Activated T-cell treated with anti-CD3 and anti-CD28 coated beads, Interleukin-2, amount 50 U/mL, for 72 hours (primary cell): ENCODE results near the gene KIRREL3. TPM values are rescaled to one million over a fixed set of nuclear protein-coding genes. Genes with fewer than 3 reads are reported as not detected.

Experiments
- ATAC-seq, 2 donors: fragments of 150-1000 bp; cut with Tn5 transposase; replicated peaks in 1 of 2; 2 replicates each; pipeline ENCODE4 v1.10.0; 2021; ENCODE audit warnings: moderate library complexity in 2 of 2, mild to moderate bottlenecking in 1 of 2
- DNase-seq, 2 donors: peaks; one replicate each; pipeline ENCODE4 v3.0.0; 2021 to 2022; ENCODE audit warnings: mixed read lengths in 1 of 2
- H3K27ac Mint-ChIP-seq: one replicate; pipeline ENCODE4 v1.8.0; 2022; ENCODE audit warnings: mild to moderate bottlenecking, moderate library complexity, mixed read lengths
- H3K27me3 Mint-ChIP-seq: one replicate; pipeline ENCODE4 v1.8.0; 2022; ENCODE audit warnings: low read depth, mixed read lengths
- H3K36me3 Mint-ChIP-seq, 2 donors: one replicate each; pipeline ENCODE4 v1.8.0; 2022; ENCODE audit warnings: mixed read lengths in 2 of 2, mild to moderate bottlenecking in 1 of 2; ENCODE audit not compliant: insufficient read depth in 2 of 2
- H3K4me1 Mint-ChIP-seq: one replicate; pipeline ENCODE4 v1.8.0; 2022; ENCODE audit warnings: low read depth, mixed read lengths
- H3K4me3 Mint-ChIP-seq, 2 donors: one replicate each; pipeline ENCODE4 v1.8.0; 2022; ENCODE audit warnings: mild to moderate bottlenecking in 2 of 2, mixed read lengths in 2 of 2, moderate library complexity in 2 of 2
- H3K9me3 Mint-ChIP-seq, 2 donors: one replicate each; pipeline ENCODE4 v1.8.0; 2022; ENCODE audit warnings: mixed read lengths in 2 of 2
- total RNA-seq, 2 donors: library from RNA; stranded (reverse); gene quantifications; one replicate each; pipeline ENCODE4 v1.2.3, GENCODE V29; 2022

The KIRREL3 gene
- total RNA-seq, 2 donors from 2014 or later: not detected

DNA sequence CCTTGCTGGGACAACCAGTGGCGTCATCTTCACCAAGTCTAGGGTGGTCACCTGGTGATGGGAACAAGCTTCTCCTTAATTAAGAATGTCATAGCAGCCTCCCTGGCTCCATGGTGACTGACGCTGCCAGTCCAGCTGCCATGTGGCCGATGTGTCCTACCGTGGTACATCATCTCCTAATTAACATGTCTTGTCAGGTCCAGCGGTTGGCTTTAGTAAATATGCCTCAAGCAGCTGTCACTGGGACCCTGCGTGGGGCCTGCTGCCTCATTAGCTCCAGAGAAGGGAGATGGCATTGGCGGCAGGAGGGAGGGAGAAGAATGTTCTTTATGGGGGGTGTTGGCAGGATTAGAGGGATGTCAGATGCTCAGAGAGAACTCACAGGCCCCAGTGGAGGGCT, 373.1 kb downstream of the KIRREL3 start:
- Mint-ChIP-seq H3K9me3 (no peaks in the 10 kb centered on the region), H3K36me3 (no peaks in the 10 kb centered on the region), H3K27me3 (no peaks in the 10 kb centered on the region)

GRCh38 chr11:126624506-126624905, 376.1 kb downstream of the KIRREL3 start:
- Mint-ChIP-seq H3K36me3 (no peaks in the 10 kb centered on the region), H3K27me3 (peaks cover 13% of the 10 kb centered on the region), H3K9me3 (no peaks in the 10 kb centered on the region), H3K4me1 (no peaks in the 10 kb centered on the region), H3K4me3 (no peak overlapping the region), H3K27ac (no peak overlapping the region)
- DNase-seq: no peak
- ATAC-seq: no peak

More for the DNA sequence above, 373.1 kb downstream of the KIRREL3 start:
- Mint-ChIP-seq H3K4me1 (no peaks in the 10 kb centered on the region), H3K4me3 (no peak overlapping the region), H3K27ac (no peak overlapping the region)
- no peak for ATAC-seq
- DNase-seq: no peak

GRCh38 chr11:126619516-126619915, 381.1 kb downstream of the KIRREL3 start:
- Mint-ChIP-seq H3K9me3 (no peaks in the 10 kb centered on the region), H3K27ac (no peak overlapping the region), H3K36me3 (no peaks in the 10 kb centered on the region), H3K4me3 (no peak overlapping the region), H3K27me3 (peaks cover 19% of the 10 kb centered on the region), H3K4me1 (no peaks in the 10 kb centered on the region)
- ATAC-seq: no peak
- DNase-seq: no peak

DNA sequence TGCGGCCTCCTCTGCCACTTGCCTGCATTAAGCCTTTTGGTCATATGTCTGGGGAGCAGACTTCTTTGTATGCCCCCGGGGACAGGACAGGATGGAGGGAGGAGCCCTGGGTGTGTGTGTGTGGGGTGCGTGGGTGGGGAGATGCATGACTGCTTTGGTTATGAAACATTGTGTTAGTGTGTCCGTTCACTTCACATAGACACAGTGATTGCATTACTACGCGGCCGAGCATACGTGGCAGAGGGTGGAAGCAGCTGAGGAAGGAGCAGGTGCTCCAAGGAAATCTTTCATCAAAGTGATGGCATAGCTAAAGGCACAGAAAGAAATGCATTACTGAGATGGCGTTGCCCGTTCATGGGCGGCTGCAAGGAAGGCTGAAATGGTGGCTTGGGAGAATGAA, 384.7 kb downstream of the KIRREL3 start:
- DNase-seq: no peak
- peaks cover 14% of the 10 kb centered on the region for H3K27me3 Mint-ChIP-seq
- H3K9me3 Mint-ChIP-seq: no peaks in the 10 kb centered on the region
- H3K4me1 Mint-ChIP-seq: no peaks in the 10 kb centered on the region
- no peaks in the 10 kb centered on the region for H3K36me3 Mint-ChIP-seq
- no peak overlapping the region for H3K4me3 Mint-ChIP-seq
- no peak for ATAC-seq
- no peak overlapping the region for H3K27ac Mint-ChIP-seq

- H3K27me3 Mint-ChIP-seq: peaks cover 7% of the 10 kb centered on the region
- ATAC-seq: no peak
- no peaks in the 10 kb centered on the region for H3K36me3 Mint-ChIP-seq
- DNase-seq: no peak
- no peak overlapping the region for H3K27ac Mint-ChIP-seq
- no peak overlapping the region for H3K4me3 Mint-ChIP-seq
- H3K4me1 Mint-ChIP-seq: no peaks in the 10 kb centered on the region
- H3K9me3 Mint-ChIP-seq: no peaks in the 10 kb centered on the region
Observed at GRCh38 chr11:126613272-126613671, 387.3 kb downstream of the KIRREL3 start.

DNA sequence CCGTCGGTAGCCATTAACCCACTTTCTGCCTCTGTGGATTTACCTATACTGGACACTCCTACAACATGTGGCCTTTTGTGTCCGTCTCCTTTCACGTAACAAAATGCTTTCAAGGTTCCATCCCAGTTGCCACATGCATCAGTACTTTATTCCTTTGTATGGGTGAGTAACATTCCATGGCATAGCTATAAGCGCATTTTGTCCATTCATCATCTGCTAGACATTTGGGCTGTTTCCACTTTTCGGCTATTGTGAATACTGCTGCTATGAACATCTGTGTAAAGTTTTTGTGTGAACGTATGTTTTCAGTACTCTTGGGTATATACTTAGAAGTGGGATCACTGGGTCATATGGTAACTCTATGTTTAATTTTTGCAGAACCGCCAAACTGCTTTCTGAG, 387.9 kb downstream of the KIRREL3 start:
- H3K27ac Mint-ChIP-seq: no peak overlapping the region
- H3K36me3 Mint-ChIP-seq: no peaks in the 10 kb centered on the region

DNA sequence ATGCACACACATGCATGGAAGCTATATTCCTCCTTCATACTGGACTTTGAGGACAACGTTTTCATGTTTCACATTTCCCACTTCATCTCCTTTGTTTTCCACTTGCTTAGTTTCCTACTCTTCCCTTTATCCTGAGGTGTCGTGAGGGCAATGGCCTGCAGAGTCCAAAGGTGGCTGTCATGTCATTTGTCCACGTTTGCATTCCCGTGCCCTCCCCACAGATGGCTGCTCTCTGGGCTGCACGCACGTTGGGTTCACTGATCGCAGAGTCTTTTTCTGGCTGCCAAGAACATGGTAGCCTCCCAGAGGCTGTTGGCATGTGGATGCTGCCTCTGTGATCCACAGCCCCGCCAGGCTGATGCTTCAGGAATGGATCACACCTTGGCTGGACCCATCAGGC, 389.1 kb downstream of the KIRREL3 start:
- Mint-ChIP-seq H3K27me3 (peaks cover 7% of the 10 kb centered on the region), H3K9me3 (no peaks in the 10 kb centered on the region), H3K27ac (no peak overlapping the region), H3K4me1 (no peaks in the 10 kb centered on the region), H3K36me3 (no peaks in the 10 kb centered on the region), H3K4me3 (no peak overlapping the region)
- no peak for DNase-seq
- no peak for ATAC-seq

More for the DNA sequence above, 387.9 kb downstream of the KIRREL3 start:
- DNase-seq: no peak
- no peak overlapping the region for H3K4me3 Mint-ChIP-seq
- no peaks in the 10 kb centered on the region for H3K4me1 Mint-ChIP-seq
- peaks cover 7% of the 10 kb centered on the region for H3K27me3 Mint-ChIP-seq
- no peak for ATAC-seq
- H3K9me3 Mint-ChIP-seq: no peaks in the 10 kb centered on the region

GRCh38 chr11:126608658-126609057, 391.9 kb downstream of the KIRREL3 start:
- Mint-ChIP-seq H3K4me1 (no peaks in the 10 kb centered on the region), H3K27ac (no peak overlapping the region), H3K4me3 (no peak overlapping the region), H3K36me3 (no peaks in the 10 kb centered on the region), H3K9me3 (no peaks in the 10 kb centered on the region), H3K27me3 (peaks cover 6% of the 10 kb centered on the region)
- ATAC-seq (no peak), DNase-seq (no peak)

GRCh38 chr11:126607776-126608541, 392.6 kb downstream of the KIRREL3 start:
- no peak for DNase-seq
- H3K36me3 Mint-ChIP-seq: no peaks in the 10 kb centered on the region
- H3K4me3 Mint-ChIP-seq: no peak overlapping the region
- no peaks in the 10 kb centered on the region for H3K9me3 Mint-ChIP-seq
- no peaks in the 10 kb centered on the region for H3K4me1 Mint-ChIP-seq
- no peak overlapping the region for H3K27ac Mint-ChIP-seq
- no peak for ATAC-seq
- H3K27me3 Mint-ChIP-seq: peaks cover 7% of the 10 kb centered on the region

DNA sequence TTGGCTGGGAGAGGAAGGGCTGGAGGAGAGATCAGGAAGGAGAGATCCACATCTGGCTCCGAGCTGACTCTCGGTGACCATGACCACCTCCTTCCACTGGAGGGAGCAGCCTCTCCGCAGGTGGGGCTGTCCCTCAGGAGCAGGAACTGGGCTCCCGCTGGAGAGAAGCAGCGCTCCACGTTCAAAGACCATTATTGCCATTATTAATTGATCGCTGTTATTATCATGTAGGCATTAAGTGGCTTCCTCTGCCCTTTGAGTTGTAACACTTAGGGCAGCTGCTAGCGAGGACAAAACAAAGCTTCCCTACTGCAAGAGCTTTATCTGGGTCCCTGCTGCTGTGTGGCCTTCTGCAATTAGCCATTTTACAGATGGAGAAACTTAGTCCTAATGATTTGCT, 393.2 kb downstream of the KIRREL3 start:
- Mint-ChIP-seq H3K9me3 (no peaks in the 10 kb centered on the region), H3K4me3 (no peak overlapping the region), H3K4me1 (no peaks in the 10 kb centered on the region), H3K27ac (no peak overlapping the region), H3K36me3 (no peaks in the 10 kb centered on the region), H3K27me3 (peaks cover 7% of the 10 kb centered on the region)
- ATAC-seq: no peak
- DNase-seq: no peak

DNA sequence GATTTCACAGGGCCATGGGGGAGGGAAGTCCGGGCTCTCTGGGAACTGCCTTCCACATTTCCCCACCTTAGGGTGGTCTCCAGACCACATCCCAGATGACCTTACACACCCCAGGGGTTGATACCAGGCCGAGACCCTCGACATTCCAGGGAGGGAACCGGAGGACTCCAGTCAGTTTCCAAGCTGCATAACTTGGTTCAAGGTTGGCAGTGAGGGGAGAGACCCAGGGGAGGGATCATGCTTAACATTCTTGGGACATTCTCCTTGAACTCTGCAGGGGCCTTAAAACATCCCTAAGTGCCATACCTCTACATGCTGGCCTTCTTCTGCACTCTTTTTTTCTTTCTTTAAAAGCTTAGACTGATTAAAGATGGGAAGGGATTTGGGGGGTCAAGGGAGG, 394.1 kb downstream of the KIRREL3 start:
- ATAC-seq: no peak
- Mint-ChIP-seq H3K27ac (no peak overlapping the region), H3K4me3 (no peak overlapping the region), H3K4me1 (no peaks in the 10 kb centered on the region), H3K36me3 (no peaks in the 10 kb centered on the region), H3K27me3 (peaks cover 9% of the 10 kb centered on the region), H3K9me3 (no peaks in the 10 kb centered on the region)
- DNase-seq: no peak

GRCh38 chr11:126604461-126604860, 396.1 kb downstream of the KIRREL3 start:
- H3K4me3 Mint-ChIP-seq: no peak overlapping the region
- H3K36me3 Mint-ChIP-seq: no peaks in the 10 kb centered on the region
- no peak overlapping the region for H3K27ac Mint-ChIP-seq
- no peak for DNase-seq
- H3K4me1 Mint-ChIP-seq: no peaks in the 10 kb centered on the region
- peaks cover 20% of the 10 kb centered on the region for H3K27me3 Mint-ChIP-seq
- ATAC-seq: no peak
- H3K9me3 Mint-ChIP-seq: no peaks in the 10 kb centered on the region

GRCh38 chr11:126603486-126603885, 397.1 kb downstream of the KIRREL3 start:
- Mint-ChIP-seq H3K27me3 (peaks cover 20% of the 10 kb centered on the region), H3K4me1 (no peaks in the 10 kb centered on the region), H3K27ac (no peak overlapping the region), H3K9me3 (peaks cover 0 to 3% of the 10 kb centered on the region in 2 donors), H3K36me3 (no peaks in the 10 kb centered on the region), H3K4me3 (no peak overlapping the region)
- no peak for ATAC-seq
- DNase-seq: no peak

DNA sequence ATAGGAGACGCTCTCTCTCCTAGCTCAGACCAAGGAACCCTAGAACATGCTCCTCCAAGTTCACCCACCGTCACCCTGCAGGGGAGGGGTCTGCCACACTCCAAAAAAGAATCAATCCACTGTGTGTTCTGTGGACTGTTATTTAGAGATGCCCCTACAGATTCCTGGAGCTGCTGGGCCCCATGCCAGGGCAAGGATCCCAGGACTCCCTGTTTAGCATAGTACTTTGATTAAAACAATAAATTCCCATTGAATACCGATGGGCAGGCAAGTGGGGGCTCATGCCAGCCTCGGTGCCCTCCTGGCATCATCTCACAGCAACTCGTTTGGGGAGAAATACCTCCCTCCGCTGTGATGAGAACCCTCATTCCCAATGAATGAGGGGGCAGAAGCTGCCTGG, 397.6 kb downstream of the KIRREL3 start:
- Mint-ChIP-seq H3K27ac (no peak overlapping the region), H3K9me3 (peaks cover 0 to 3% of the 10 kb centered on the region in 2 donors), H3K36me3 (no peaks in the 10 kb centered on the region), H3K4me3 (no peak overlapping the region), H3K27me3 (peaks cover 20% of the 10 kb centered on the region), H3K4me1 (no peaks in the 10 kb centered on the region)
- no peak for DNase-seq
- ATAC-seq: no peak
